ENCODE measurements around the gene AEBP1.
"Not testable (repeated sequence)": the region's sequence is repeated elsewhere in the genome, so short reads cannot be mapped to it uniquely, and the experiment has no call there.

The AEBP1 gene

GRCh38 chr7:44121761-44122420 lies 17.7 kb downstream of the AEBP1 start:
- no peak for DNase-seq

- DNase-seq, result no peak
Measured at GRCh38 chr7:44122529-44122928, 18.4 kb downstream of the AEBP1 start.

- peak; percentile 96 for DNase-seq
Measured at GRCh38 chr7:44123190-44124003, 19.3 kb downstream of the AEBP1 start, which contains the start of gene POLD2. Gene POLD2 (minus strand): TSS chr7:44123548. CDS start chr7:44122053, 1,495 bp downstream.

GRCh38 chr7:44124822-44125202 lies 20.7 kb downstream of the AEBP1 start:
- no peak for DNase-seq

- DNase-seq, result not testable (repeated sequence)
Measured at GRCh38 chr7:44126574-44126973, 22.4 kb downstream of the AEBP1 start.

- no peak for DNase-seq
Measured at GRCh38 chr7:44127161-44127560, 23.0 kb downstream of the AEBP1 start.

GRCh38 chr7:44128721-44129582 lies 24.8 kb downstream of the AEBP1 start:
- DNase-seq, result no peak

GRCh38 chr7:44131173-44132029 lies 27.3 kb downstream of the AEBP1 start:
- DNase-seq, result no peak

- DNase-seq, result no peak
Measured at GRCh38 chr7:44132039-44132438, 27.9 kb downstream of the AEBP1 start.

GRCh38 chr7:44133295-44133694 lies 29.1 kb downstream of the AEBP1 start:
- DNase-seq, result no peak

GRCh38 chr7:44134943-44135628 lies 30.9 kb downstream of the AEBP1 start:
- DNase-seq, result no peak

- DNase-seq, result no peak
Measured at GRCh38 chr7:44136731-44137130, 32.6 kb downstream of the AEBP1 start.

GRCh38 chr7:44138698-44139097 lies 34.6 kb downstream of the AEBP1 start:
- no peak for DNase-seq

GRCh38 chr7:44139311-44140010 lies 35.3 kb downstream of the AEBP1 start:
- DNase-seq, result no peak

GRCh38 chr7:44140341-44140740 lies 36.2 kb downstream of the AEBP1 start:
- DNase-seq, result no peak

- no peak for DNase-seq
Measured at GRCh38 chr7:44141221-44141850, 37.2 kb downstream of the AEBP1 start, which contains the start of gene MYL7. Gene MYL7 (minus strand): TSS chr7:44141332. CDS start chr7:44141305, 27 bp downstream.

GRCh38 chr7:44142028-44142427 lies 37.9 kb downstream of the AEBP1 start:
- no peak for DNase-seq

- no peak for DNase-seq
Measured at GRCh38 chr7:44143646-44144250, 39.6 kb downstream of the AEBP1 start.

GRCh38 chr7:44144426-44144967 lies 40.4 kb downstream of the AEBP1 start:
- DNase-seq, result no peak
